ENCODE results near the gene FRY. TPM values are rescaled to one million over a fixed set of nuclear protein-coding genes. Genes with fewer than 3 reads are reported as not detected.

FRY gene
- total RNA-seq, 1 donor: 12.3 TPM

GRCh38 chr13:32320528-32320927 lies 289.0 kb downstream of the FRY start:
- no peaks in the 10 kb centered on the region for H3K9me3 ChIP-seq (ENCODE audit: low read depth, low read length)
- no peak overlapping the region for H2AFZ ChIP-seq (ENCODE audit: low read length)
- DNase-seq (ENCODE audit: insufficient read length, low spot score, missing footprints): no peak
- peaks cover 23% of the 10 kb centered on the region for H3K4me1 ChIP-seq (ENCODE audit: insufficient read depth, low read length)
- no peaks in the 10 kb centered on the region for H3K27me3 ChIP-seq (ENCODE audit: insufficient read depth, low read length)
- H3K27ac ChIP-seq (ENCODE audit: low read depth, low read length): no peak overlapping the region
- TF ChIP-seq CTCF (IDR thresholded peaks at IDR 0.05; ENCODE audit: extremely low read depth, low read depth, low read length): no peak
- no peak overlapping the region for H3K4me2 ChIP-seq (ENCODE audit: insufficient read depth, low read length)
- no peaks in the 10 kb centered on the region for H4K20me1 ChIP-seq (ENCODE audit: insufficient read depth, low read length)
- peaks cover 4% of the 10 kb centered on the region for H3K36me3 ChIP-seq (ENCODE audit: insufficient read depth, low read length)
- H3K4me3 ChIP-seq (ENCODE audit: insufficient read depth, low read length): no peak overlapping the region
- H3K79me2 ChIP-seq (ENCODE audit: insufficient read depth, low read length): peaks cover 9% of the 10 kb centered on the region

- Histone ChIP-seq H3K4me1 (ENCODE audit: insufficient read depth, low read length) (peaks cover 13% of the 10 kb centered on the region), H4K20me1 (ENCODE audit: insufficient read depth, low read length) (no peaks in the 10 kb centered on the region), H3K4me2 (ENCODE audit: insufficient read depth, low read length) (peak overlapping the region; percentile 25), H3K27me3 (ENCODE audit: insufficient read depth, low read length) (no peaks in the 10 kb centered on the region), H3K79me2 (ENCODE audit: insufficient read depth, low read length) (peaks cover 3% of the 10 kb centered on the region), H3K4me3 (ENCODE audit: insufficient read depth, low read length) (no peak overlapping the region), H2AFZ (ENCODE audit: low read length) (peak overlapping the region; percentile 6), H3K36me3 (ENCODE audit: insufficient read depth, low read length) (peaks cover 4% of the 10 kb centered on the region), H3K27ac (ENCODE audit: low read depth, low read length) (peak overlapping the region; percentile 92), H3K9me3 (ENCODE audit: low read depth, low read length) (no peaks in the 10 kb centered on the region)
- DNase-seq (ENCODE audit: insufficient read length, low spot score, missing footprints): no peak
- TF ChIP-seq CTCF (IDR thresholded peaks at IDR 0.05; ENCODE audit: extremely low read depth, low read depth, low read length): no peak
Observed at GRCh38 chr13:32323912-32324311, 292.3 kb downstream of the FRY start.

DNA sequence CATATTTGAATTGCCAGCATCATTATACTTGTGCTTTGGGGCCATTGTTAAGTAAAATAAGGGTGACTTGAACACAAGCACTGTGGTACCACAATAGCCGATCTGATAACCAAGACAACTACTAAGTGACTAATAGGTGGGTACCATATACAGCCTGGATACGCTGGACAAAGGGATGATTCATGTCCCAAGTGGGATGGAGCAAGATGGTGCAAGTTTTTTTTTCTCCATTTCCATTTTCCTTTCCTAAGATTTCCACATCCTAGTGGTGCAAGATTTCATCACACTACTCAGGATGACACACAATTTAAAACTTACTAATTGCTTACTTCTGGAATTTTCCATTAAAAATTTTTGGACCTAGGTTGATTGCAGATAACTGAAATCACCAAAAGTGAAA lies 298.9 kb downstream of the FRY start:
- Histone ChIP-seq H3K9me3 (ENCODE audit: low read depth, low read length) (no peaks in the 10 kb centered on the region), H2AFZ (ENCODE audit: low read length) (no peak overlapping the region), H3K4me3 (ENCODE audit: insufficient read depth, low read length) (no peak overlapping the region), H3K4me1 (ENCODE audit: insufficient read depth, low read length) (peaks cover 4% of the 10 kb centered on the region), H3K27ac (ENCODE audit: low read depth, low read length) (peak overlapping the region; percentile 60), H3K79me2 (ENCODE audit: insufficient read depth, low read length) (no peaks in the 10 kb centered on the region), H4K20me1 (ENCODE audit: insufficient read depth, low read length) (no peaks in the 10 kb centered on the region), H3K36me3 (ENCODE audit: insufficient read depth, low read length) (peaks cover 4% of the 10 kb centered on the region), H3K4me2 (ENCODE audit: insufficient read depth, low read length) (peak overlapping the region; percentile 30), H3K27me3 (ENCODE audit: insufficient read depth, low read length) (no peaks in the 10 kb centered on the region)
- TF ChIP-seq CTCF (IDR thresholded peaks at IDR 0.05; ENCODE audit: extremely low read depth, low read depth, low read length): no peak
- no peak for DNase-seq (ENCODE audit: insufficient read length, low spot score, missing footprints)

- TF ChIP-seq CTCF (IDR thresholded peaks at IDR 0.05; ENCODE audit: extremely low read depth, low read depth, low read length): no peak
- H2AFZ ChIP-seq (ENCODE audit: low read length): no peak overlapping the region
- no peak overlapping the region for H3K4me2 ChIP-seq (ENCODE audit: insufficient read depth, low read length)
- peaks cover 4% of the 10 kb centered on the region for H3K4me1 ChIP-seq (ENCODE audit: insufficient read depth, low read length)
- H4K20me1 ChIP-seq (ENCODE audit: insufficient read depth, low read length): no peaks in the 10 kb centered on the region
- no peak overlapping the region for H3K27ac ChIP-seq (ENCODE audit: low read depth, low read length)
- no peaks in the 10 kb centered on the region for H3K9me3 ChIP-seq (ENCODE audit: low read depth, low read length)
- H3K36me3 ChIP-seq (ENCODE audit: insufficient read depth, low read length): peaks cover 17% of the 10 kb centered on the region
- H3K4me3 ChIP-seq (ENCODE audit: insufficient read depth, low read length): no peak overlapping the region
- no peaks in the 10 kb centered on the region for H3K79me2 ChIP-seq (ENCODE audit: insufficient read depth, low read length)
- H3K27me3 ChIP-seq (ENCODE audit: insufficient read depth, low read length): no peaks in the 10 kb centered on the region
- no peak for DNase-seq (ENCODE audit: insufficient read length, low spot score, missing footprints)
Observed at GRCh38 chr13:32334671-32335070, 303.1 kb downstream of the FRY start.
